Colonic mucosa (tissue), 4 donors: ENCODE results near the gene C1orf116. TPM values are rescaled to one million over a fixed set of nuclear protein-coding genes. Genes with fewer than 3 reads are reported as not detected.

Experiments
- DNase-seq: peaks from one replicate; pipeline ENCODE4 v3.0.0-alpha.2; 2020
- H3K27ac ChIP-seq: fragments of 200-600 bp; one replicate; pipeline ENCODE4 v1.8.0; 2021
- H3K27me3 ChIP-seq: fragments of 200-600 bp; one replicate; pipeline ENCODE4 v1.8.0; 2021
- H3K36me3 ChIP-seq: fragments of 200-600 bp; one replicate; pipeline ENCODE4 v1.8.0; 2021
- H3K4me1 ChIP-seq: fragments of 200-600 bp; one replicate; pipeline ENCODE4 v1.8.0; 2021; ENCODE audit warnings: mild to moderate bottlenecking
- H3K4me3 ChIP-seq: fragments of 200-600 bp; one replicate; pipeline ENCODE4 v1.8.0; 2021
- H3K9ac ChIP-seq, 2 donors: one replicate each; pipeline ENCODE4 v1.7.0; 2013; ENCODE audit warnings: control low read depth in 2 of 2, low read depth in 2 of 2, low read length in 2 of 2
- H3K9me3 ChIP-seq: fragments of 200-600 bp; one replicate; pipeline ENCODE4 v1.8.0; 2021
- intact Hi-C: fragments of 100-400 bp; cut with DNase I; formaldehyde crosslinking; loops from one replicate; pipeline ENCODE4 v1.14.1; 2022
- total RNA-seq, 2 donors: library from RNA; stranded (reverse); fragmentation: NEBNext Ultra II Directional in 1 of 2; extraction: Animal tissue kit (Norgen Biotek cat#: 25700) in 1 of 2; gene quantifications; one replicate each; pipeline ENCODE4 v1.2.1, GENCODE V29; 2021
- TF ChIP-seq, protein P1 (sequence below): fragments of 200-600 bp; IDR thresholded peaks from one replicate; pipeline ENCODE4 v1.8.0; 2022; ENCODE audit warnings: antibody characterized with exemption, mild to moderate bottlenecking
- donor health status: healthy.
- donor health status: DM: no; HTN: no; CAD: no.
- donor health status: DM: no; HTN: no; CAD: no.

The C1orf116 gene
- total RNA-seq, 2 donors from 2014 or later: 12.0 to 25.5 TPM

DNA sequence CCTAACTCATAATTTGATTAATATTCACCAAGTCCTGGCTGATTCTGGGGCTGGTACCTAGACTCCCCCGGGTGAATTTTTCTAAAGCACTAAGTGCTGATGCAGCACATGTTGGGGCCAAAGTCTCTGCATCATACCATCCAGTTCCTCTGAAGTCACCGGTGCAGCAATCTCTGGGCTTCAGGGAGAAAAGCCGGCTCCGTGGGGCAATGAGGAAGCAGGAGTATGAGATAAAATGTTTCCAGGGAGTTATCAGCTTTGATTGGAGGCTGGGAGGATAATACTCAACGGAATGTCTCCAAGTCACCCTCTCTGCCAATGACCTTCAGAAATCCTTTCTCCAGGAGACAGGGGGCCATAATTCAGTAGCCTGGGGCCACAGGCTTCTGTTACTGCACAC is 63.5 kb downstream of the C1orf116 start:
- H3K27me3 ChIP-seq: no peaks in the 10 kb centered on the region
- peak; percentile 87 for DNase-seq
- peaks cover 47% of the 10 kb centered on the region for H3K4me1 ChIP-seq

More for the DNA sequence above, 63.5 kb downstream of the C1orf116 start:
- H3K9me3 ChIP-seq: no peaks in the 10 kb centered on the region
- no peak overlapping the region for H3K4me3 ChIP-seq
- intact Hi-C loops: no loop called here
- peak overlapping the region; percentile 82 for H3K27ac ChIP-seq
- peak overlapping the region in 1 of 2 donors; percentile 85 for H3K9ac ChIP-seq
- TF ChIP-seq, protein P1, sequence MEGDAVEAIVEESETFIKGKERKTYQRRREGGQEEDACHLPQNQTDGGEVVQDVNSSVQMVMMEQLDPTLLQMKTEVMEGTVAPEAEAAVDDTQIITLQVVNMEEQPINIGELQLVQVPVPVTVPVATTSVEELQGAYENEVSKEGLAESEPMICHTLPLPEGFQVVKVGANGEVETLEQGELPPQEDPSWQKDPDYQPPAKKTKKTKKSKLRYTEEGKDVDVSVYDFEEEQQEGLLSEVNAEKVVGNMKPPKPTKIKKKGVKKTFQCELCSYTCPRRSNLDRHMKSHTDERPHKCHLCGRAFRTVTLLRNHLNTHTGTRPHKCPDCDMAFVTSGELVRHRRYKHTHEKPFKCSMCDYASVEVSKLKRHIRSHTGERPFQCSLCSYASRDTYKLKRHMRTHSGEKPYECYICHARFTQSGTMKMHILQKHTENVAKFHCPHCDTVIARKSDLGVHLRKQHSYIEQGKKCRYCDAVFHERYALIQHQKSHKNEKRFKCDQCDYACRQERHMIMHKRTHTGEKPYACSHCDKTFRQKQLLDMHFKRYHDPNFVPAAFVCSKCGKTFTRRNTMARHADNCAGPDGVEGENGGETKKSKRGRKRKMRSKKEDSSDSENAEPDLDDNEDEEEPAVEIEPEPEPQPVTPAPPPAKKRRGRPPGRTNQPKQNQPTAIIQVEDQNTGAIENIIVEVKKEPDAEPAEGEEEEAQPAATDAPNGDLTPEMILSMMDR: no peak
- no peaks in the 10 kb centered on the region for H3K36me3 ChIP-seq

Other genes starting within 250 kb of the C1orf116 start
- gene IL20, start 167.1 kb downstream of the C1orf116 start, total RNA-seq: not detected
- not detected for gene IL24, start 135.3 kb downstream of the C1orf116 start, total RNA-seq
- 1 to 10 TPM; 2.3 to 2.7 TPM for gene FCMR, start 110.8 kb downstream of the C1orf116 start, total RNA-seq
- gene PIGR, start 86.3 kb downstream of the C1orf116 start, total RNA-seq: over 10,000 TPM in 1 of 2 donors, 1,000 to 10,000 TPM in 1; 7,504 to 12,164 TPM
- 1 to 10 TPM in 1 of 2 donors, under 1 TPM in 1; 0.56 to 4.5 TPM for gene FCAMR, start 62.3 kb downstream of the C1orf116 start, total RNA-seq
- gene YOD1, start 18.5 kb upstream of the C1orf116 start, total RNA-seq: 1 to 10 TPM; 5.7 to 8.0 TPM
- gene PFKFB2, start 20.5 kb upstream of the C1orf116 start, total RNA-seq: 10 to 100 TPM; 52.1 to 88.5 TPM
- 1 to 10 TPM; 5.0 to 9.6 TPM for gene C4BPB, start 56.1 kb upstream of the C1orf116 start, total RNA-seq
- gene C4BPA, start 71.5 kb upstream of the C1orf116 start, total RNA-seq: 1 to 10 TPM; 1.9 to 2.3 TPM